Umbilical cord (tissue), 2 donors: ENCODE data around the gene STARD9. TPM values are rescaled to one million over a fixed set of nuclear protein-coding genes. Genes with fewer than 3 reads are reported as not detected.
A peak's percentile ranks its signal among the peaks of the same experiment; 100 is the strongest.
"Not testable (repeated sequence)": the region's sequence is repeated elsewhere in the genome, so short reads cannot be mapped to it uniquely, and the experiment has no call there.

Experiments used
- DNase-seq: peaks from one replicate; pipeline ENCODE4 v3.0.0-alpha.2; 2015; ENCODE audit warnings: low spot score
- total RNA-seq: library from RNA; depleted of rRNA; stranded (reverse); fragments of >200 nt; gene quantifications from one replicate; pipeline ENCODE4 v1.2.3, GENCODE V29; 2014; ENCODE audit warnings: low replicate concordance; ENCODE audit not compliant: insufficient read depth

STARD9 gene
- 20.5 TPM for total RNA-seq

GRCh38 chr15:42575188-42576039 is at the start of gene STARD9:
Gene STARD9 (plus strand): TSS chr15:42575606. CDS start chr15:42575716, 110 bp downstream.
- DNase-seq: peak; percentile 99

DNA sequence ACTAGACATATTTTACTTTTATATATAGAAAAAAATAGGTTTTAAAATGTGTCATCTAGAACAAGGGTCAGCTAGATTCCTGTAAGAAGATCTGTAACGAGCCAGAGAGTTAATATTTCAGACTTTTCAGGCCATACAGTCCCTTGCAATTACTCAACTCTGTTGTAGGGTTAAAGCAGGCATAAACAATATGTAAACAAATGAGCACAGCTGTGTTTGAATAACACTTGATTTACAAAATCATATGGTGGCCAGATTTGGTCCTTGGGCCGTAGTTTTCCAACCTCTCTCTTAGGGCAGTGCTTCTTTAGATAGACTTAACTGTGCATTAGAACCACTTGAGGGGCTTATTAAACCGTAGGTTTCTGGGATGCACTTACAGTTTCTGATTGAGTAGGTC is 46.4 kb upstream of the STARD9 start:
- no peak for DNase-seq

DNA sequence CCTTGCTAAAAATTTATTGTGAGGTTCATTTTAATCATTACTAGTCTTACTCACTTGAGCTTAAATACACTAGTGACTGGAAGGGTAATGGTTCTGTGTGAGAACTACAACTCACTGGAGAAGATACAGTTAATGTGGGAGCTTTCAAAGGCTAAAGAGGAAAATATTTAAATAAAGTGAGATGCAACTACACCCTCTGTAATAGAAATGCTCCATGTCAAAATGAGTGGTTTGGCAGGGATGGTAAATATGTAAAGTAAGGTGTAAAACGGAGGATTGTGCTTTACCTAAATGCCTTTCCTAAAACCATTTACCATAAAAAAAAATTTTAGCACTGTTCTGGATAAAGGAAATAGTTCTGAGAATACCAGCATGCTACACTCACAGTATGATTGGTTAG is 42.2 kb upstream of the STARD9 start:
- no peak for DNase-seq

GRCh38 chr15:42544853-42545629 is 30.4 kb upstream of the STARD9 start:
- no peak for DNase-seq

- DNase-seq: no peak
Observed at GRCh38 chr15:42547918-42548248, 27.5 kb upstream of the STARD9 start.

DNA sequence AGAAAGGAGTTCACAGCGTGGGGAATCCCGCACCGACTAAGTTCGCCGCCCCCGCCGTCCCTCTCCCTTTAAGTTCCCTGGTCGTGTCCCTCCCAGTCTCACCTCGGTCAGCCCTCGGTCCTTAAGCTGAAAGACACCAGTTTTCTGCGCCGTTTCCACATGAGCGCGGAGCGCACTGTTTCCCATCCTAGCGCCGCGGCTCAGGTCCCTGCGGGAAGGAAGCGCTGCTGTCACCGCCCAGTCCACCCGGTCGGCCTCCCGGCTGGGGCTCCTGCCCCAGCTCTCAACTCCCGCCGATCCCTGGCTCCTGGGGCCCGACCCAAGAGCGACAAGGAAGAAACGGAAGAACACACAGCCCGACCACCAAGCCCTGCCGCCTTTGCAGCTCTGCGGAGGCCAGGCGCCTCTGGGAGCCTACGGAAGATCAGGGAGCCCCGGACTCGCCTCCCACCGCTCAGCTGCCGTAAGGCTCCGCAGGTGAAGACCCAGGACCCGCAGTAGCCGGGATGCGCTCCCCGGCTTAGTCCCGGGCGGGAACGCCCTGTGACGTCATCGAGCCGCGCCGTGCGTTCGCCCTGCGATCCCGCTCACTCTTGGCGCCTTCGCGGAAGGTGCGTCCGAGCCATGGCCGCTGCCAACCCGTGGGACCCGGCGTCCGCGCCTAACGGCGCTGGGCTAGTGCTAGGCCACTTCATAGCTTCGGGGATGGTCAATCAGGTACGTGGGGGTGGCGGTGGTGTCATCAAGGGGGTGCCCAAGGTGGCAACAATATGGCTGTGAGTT is 27.0 kb upstream of the STARD9 start, which contains the start of the genes HAUS2 and LRRC57:
HAUS2 (plus strand) TSS at position 590 of the 783 bp plus-strand sequence; CDS start at position 625, 35 bp downstream.
LRRC57 (minus strand) TSS at position 545 of the 783 bp plus-strand sequence; CDS start at position 186, 359 bp downstream.
- peak; percentile 90 for DNase-seq

GRCh38 chr15:42549032-42549491 is 26.3 kb upstream of the STARD9 start:
- DNase-seq: peak; percentile 59

DNA sequence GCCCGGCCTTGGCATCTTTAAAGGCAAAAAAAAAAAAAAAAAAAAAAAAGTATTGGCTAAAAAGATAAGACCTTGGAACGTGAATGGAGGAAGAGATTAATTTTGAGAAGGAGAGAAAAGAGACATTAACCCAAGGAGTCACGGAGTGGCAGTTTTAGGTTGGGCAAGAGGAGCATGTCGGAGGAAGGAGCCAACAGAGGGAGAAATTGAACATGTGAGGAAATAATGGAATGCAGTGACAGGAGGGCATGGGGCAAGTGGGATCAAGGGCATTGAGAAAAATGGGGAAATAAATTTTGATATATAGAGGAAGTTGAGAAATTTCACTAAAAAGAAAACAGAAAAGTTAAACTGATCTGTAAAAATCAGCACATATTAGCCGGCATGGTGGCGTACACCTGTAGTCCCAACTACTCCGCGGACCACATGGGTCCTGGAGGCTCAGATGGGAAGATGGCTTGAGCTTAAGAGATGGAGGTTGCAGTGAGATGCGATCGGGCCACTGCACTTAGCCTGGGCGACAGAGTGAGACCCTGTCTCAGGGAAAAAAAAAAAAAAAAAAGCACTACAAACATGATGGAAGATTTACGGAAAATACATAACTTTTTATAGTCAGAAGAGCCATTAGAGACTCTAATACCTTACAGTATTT is 25.5 kb upstream of the STARD9 start:
- DNase-seq: no peak

DNA sequence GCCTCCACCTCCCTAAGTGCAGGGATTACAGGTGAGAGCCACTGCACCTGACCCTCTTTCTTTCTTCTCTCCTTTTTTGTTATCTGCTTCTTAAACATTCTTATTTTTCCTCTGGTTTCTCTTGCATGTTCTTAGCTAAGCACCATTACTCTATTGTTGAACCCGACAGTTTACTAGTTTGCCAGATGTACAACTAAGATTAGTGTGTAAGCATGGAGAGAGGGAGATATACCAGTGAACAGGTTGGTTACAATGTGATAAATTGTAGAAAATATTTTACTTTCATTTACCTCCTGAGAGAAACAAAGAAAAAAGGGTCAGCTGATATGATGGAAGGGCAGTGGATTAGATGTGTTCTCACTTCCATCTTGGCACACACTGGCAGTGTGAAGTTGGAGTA is 21.9 kb upstream of the STARD9 start:
- DNase-seq: no peak

DNA sequence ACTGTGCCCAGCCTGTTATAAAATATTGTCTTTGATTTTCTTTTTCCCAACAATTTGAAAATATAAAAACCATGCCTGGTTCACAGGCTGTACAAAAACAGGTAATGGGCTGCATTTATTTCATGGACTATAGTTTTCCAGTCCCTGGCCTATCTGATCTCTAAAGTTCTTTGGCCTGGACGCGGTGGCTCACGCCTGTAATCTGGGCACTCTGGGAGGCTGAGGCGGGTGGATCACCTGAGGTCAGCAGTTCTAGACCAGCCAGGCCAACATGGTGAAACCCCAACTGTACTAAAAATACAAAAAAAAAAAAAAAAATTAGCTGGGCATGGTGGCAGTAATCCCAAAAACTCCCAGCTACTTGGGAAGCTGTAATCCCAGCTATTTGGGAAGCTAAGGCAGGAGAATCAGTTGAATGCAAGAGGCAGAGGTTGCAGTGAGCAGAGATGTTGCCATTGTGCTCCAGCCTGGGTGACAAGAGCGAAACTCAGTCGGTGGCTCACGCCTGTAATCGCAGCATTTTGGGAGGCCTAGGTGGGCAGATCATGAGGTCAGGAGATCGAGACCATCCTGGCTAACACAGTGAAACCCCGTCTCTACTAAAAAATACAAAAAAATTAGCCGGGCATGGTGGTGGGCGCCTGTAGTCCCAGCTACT is 18.7 kb upstream of the STARD9 start:
- DNase-seq: not testable (repeated sequence)

DNA sequence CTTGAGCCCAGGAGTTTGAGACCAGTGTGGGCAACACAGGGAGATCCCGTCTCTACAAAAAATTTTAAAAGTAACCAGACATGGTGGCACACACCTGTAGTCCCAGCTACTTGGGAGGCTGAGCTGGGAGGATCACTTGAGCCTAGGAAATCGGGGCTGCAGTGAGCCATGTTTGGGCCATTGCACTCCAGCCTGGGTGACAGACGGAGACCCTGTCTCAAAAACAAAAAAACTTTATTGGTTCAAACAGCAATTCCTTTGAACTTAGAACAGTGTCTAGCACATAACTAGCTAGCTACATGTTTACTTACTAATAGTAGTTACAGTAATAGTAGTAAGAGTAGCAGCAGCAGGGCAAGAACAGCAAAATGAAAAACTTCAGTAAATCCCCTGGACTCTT is 16.7 kb upstream of the STARD9 start:
- no peak for DNase-seq

- no peak for DNase-seq
Observed at GRCh38 chr15:42576040-42576594, 711 bp downstream of the STARD9 start.

- no peak for DNase-seq
Observed at GRCh38 chr15:42576776-42577175, 1.4 kb downstream of the STARD9 start.

GRCh38 chr15:42577514-42578031 is 2.2 kb downstream of the STARD9 start:
- DNase-seq: peak; percentile 64

GRCh38 chr15:42578984-42579537 is 3.7 kb downstream of the STARD9 start:
- no peak for DNase-seq

GRCh38 chr15:42581272-42581730 is 5.9 kb downstream of the STARD9 start:
- DNase-seq: peak; percentile 92

DNA sequence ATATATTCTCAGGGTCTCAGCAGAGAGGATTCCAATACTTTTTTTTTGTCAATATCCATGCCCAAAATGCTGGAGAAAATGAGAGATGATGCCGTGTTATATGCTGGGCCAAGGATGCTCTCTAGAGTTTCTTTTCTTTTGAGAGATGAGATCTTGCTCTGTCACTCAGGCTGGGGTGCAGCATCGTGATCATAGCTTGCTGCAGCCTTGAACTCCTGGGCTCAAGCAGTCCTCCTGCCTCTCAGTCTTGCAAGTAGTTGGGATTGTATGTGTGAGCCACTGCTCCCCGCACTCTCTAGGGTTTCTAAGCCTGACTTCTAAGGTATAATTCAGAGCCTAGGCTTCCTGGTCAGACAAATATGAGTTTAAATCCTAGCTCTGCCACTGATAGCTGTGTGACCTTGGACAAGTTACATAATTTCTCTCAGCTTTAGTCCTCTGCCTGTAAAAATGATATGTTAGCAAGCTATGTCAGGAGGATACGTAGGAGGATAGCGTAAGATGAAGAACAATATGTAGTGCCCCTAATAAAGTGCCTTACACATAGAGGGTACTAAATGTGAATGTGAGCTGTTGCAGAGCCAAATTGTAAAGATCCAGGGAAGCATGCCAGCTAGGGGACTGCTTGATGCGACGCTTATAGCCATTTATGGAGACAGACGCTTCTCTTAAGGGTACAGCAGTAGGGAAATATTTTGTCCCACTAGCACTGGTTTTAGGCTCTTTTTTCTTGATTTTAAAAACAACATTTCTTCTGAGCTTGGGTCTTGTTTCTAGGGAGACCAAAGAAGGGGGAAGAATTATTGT is 7.4 kb downstream of the STARD9 start:
- DNase-seq: peak; percentile 45

- no peak for DNase-seq
Observed at GRCh38 chr15:42584031-42584765, 8.8 kb downstream of the STARD9 start.
